C4-2B (cell line): Measurements from ENCODE around the gene UGGT1.

Experiments used
- CTCF ChIP-seq: fragments of 450-650 bp; conservative IDR thresholded peaks from 2 replicates; pipeline ENCODE4 v1.5.1; 2017; ENCODE audit warnings: mild to moderate bottlenecking
- ZFX ChIP-seq: fragments of 450-650 bp; IDR thresholded peaks from 2 replicates; pipeline ENCODE4 v1.6.1; 2017

GRCh38 chr2:128178149-128178649, 87.2 kb downstream of the UGGT1 start:
- TF ChIP-seq CTCF (no peak), ZFX (no peak)
